Kidney (tissue), 14 donors: ENCODE data around the gene TEDC2. TPM values are rescaled to one million over a fixed set of nuclear protein-coding genes. Genes with fewer than 3 reads are reported as not detected.
A peak's percentile ranks its signal among the peaks of the same experiment; 100 is the strongest.

ENCODE experiments used
- DNase-seq, 5 donors: peaks; one replicate each; pipeline ENCODE4 v3.0.0-alpha.2; 2013 to 2020
- FAIRE-seq: peaks from 2 replicates; lab custom pipeline; 2012; peaks lifted over from hg19 to GRCh38; lab: Jason Lieb, UNC
- H3K27ac ChIP-seq, 2 donors: one replicate each; pipeline ENCODE4 v1.7.0; 2013; ENCODE audit warnings: low read depth in 2 of 2, low read length in 2 of 2, inconsistent platforms in 1 of 2
- H3K27me3 ChIP-seq: one replicate; pipeline ENCODE4 v1.7.1; 2013; ENCODE audit warnings: low read length, inconsistent platforms; ENCODE audit not compliant: control insufficient read depth, insufficient read depth
- H3K36me3 ChIP-seq, 3 donors: one replicate each; pipeline versions ENCODE4 v1.7.0 to v1.7.1; 2013; ENCODE audit warnings: low read length in 3 of 3, control low read depth in 1 of 3, inconsistent platforms in 1 of 3; ENCODE audit not compliant: insufficient read depth in 3 of 3, control insufficient read depth in 2 of 3
- H3K4me1 ChIP-seq, 3 donors: one replicate each; pipeline versions ENCODE4 v1.7.0 to v1.7.1; 2013; ENCODE audit warnings: low read length in 3 of 3, inconsistent platforms in 1 of 3, low read depth in 1 of 3; ENCODE audit not compliant: control insufficient read depth in 2 of 3, insufficient read depth in 2 of 3
- H3K4me3 ChIP-seq, 3 donors: one replicate each; pipeline versions ENCODE4 v1.7.0 to v1.8.1; 2013; ENCODE audit warnings: low read length in 3 of 3, control low read depth in 1 of 3, inconsistent platforms in 1 of 3
- H3K9ac ChIP-seq, 3 donors: one replicate each; pipeline versions ENCODE4 v1.7.0 to v1.7.1; 2013; ENCODE audit warnings: low read length in 3 of 3, control low read depth in 1 of 3, inconsistent platforms in 1 of 3
- H3K9me3 ChIP-seq, 3 donors: one replicate each; pipeline versions ENCODE4 v1.7.0 to v1.7.1; 2013; ENCODE audit warnings: low read length in 3 of 3, control low read depth in 1 of 3, inconsistent platforms in 1 of 3; ENCODE audit not compliant: control insufficient read depth in 2 of 3, insufficient read depth in 1 of 3
- intact Hi-C: fragments of 100-400 bp; cut with DNase I; formaldehyde crosslinking; loops from one replicate; pipeline ENCODE4 v1.11.1; 2022
- polyA plus RNA-seq: library from polyadenylated mRNA; stranded (reverse); fragments of 350-450 nt; fragmentation: Illumina TruSeq; extraction: RNeasy Lipid Tissue Mini Kit (QIAGEN cat#74804); gene quantifications from one replicate; pipeline ENCODE4 v1.2.3, GENCODE V29; 2014; ENCODE audit warnings: low read depth, low replicate concordance; ENCODE audit not compliant: insufficient read depth
- total RNA-seq: library from RNA; stranded (reverse); fragmentation: NEBNext Ultra II Directional; extraction: Animal tissue kit (Norgen Biotek cat#: 25700); gene quantifications from one replicate; pipeline ENCODE4 v1.2.1, GENCODE V29; 2021
- TF ChIP-seq, protein P1 (sequence below): IDR thresholded peaks from 3 replicates; pipeline ENCODE4 v1.5.1; 2012; ENCODE audit warnings: mild to moderate bottlenecking, moderate library complexity, borderline replicate concordance; ENCODE audit not compliant: insufficient read depth; ENCODE audit errors: extremely low read depth
- donor health status: control.
- donor health status: control.
- donor health status: control.
- donor health status: control.
- donor health status: control.
- donor health status: DM: yes; HTN: yes; CAD: no.
- donor health status: Normal renal cell carcinoma (clear cell type).

The TEDC2 gene
- total and polyA plus RNA-seq, 2 donors from 2014 or later: 1.4 to 1.7 TPM

GRCh38 chr16:2486645-2487516 lies 27.0 kb downstream of the TEDC2 start:
- Histone ChIP-seq H3K36me3 (peaks cover 0 to 3% (median 0%) of the 10 kb centered on the region in 3 donors), H3K27me3 (no peaks in the 10 kb centered on the region), H3K27ac (peak overlapping the region; percentile 65 to 71), H3K4me1 (peaks cover 2 to 58% (median 15%) of the 10 kb centered on the region in 3 donors), H3K4me3 (no peak overlapping the region), H3K9me3 (no peaks in the 10 kb centered on the region), H3K9ac (peak overlapping the region in 1 of 3 donors; percentile 14)
- TF ChIP-seq, protein P1, sequence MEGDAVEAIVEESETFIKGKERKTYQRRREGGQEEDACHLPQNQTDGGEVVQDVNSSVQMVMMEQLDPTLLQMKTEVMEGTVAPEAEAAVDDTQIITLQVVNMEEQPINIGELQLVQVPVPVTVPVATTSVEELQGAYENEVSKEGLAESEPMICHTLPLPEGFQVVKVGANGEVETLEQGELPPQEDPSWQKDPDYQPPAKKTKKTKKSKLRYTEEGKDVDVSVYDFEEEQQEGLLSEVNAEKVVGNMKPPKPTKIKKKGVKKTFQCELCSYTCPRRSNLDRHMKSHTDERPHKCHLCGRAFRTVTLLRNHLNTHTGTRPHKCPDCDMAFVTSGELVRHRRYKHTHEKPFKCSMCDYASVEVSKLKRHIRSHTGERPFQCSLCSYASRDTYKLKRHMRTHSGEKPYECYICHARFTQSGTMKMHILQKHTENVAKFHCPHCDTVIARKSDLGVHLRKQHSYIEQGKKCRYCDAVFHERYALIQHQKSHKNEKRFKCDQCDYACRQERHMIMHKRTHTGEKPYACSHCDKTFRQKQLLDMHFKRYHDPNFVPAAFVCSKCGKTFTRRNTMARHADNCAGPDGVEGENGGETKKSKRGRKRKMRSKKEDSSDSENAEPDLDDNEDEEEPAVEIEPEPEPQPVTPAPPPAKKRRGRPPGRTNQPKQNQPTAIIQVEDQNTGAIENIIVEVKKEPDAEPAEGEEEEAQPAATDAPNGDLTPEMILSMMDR: peak; percentile 64
- DNase-seq (peak; percentile 56 to 92 (median 72)), FAIRE-seq (no peak)
- intact Hi-C loops: no loop called here

DNA sequence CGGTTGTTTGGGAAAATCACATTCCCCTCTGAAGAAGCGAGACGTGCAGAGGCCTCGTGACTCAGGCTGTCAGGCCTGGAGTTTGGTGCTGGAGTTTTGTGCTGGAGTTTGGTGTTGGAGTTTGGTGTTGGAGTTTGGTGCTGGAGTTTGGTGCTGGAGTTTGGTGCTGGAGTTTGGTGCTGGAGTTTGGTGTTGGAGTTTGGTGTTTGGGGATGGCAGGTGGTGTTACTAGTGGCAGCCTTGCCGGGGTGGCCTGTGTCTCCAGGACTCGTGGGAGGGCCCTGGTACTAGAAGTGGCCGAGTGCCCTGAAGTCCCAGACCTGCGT lies 27.6 kb downstream of the TEDC2 start:
- H3K27me3 ChIP-seq: no peaks in the 10 kb centered on the region
- FAIRE-seq (no peak), DNase-seq (no peak)
- intact Hi-C loops: no loop called here
- H3K27ac ChIP-seq: peak overlapping the region; percentile 71 to 83
- no peaks in the 10 kb centered on the region for H3K9me3 ChIP-seq
- H3K4me1 ChIP-seq: peaks cover 2 to 54% (median 15%) of the 10 kb centered on the region in 3 donors
- peaks cover 0 to 3% (median 0%) of the 10 kb centered on the region in 3 donors for H3K36me3 ChIP-seq
- H3K9ac ChIP-seq: peak overlapping the region in 1 of 3 donors; percentile 14
- TF ChIP-seq, protein P1: no peak
- no peak overlapping the region for H3K4me3 ChIP-seq

- peak in 4 of 5 donors; percentile 46 to 73 (median 72) for DNase-seq
- Histone ChIP-seq H3K9me3 (no peaks in the 10 kb centered on the region), H3K9ac (peak overlapping the region in 2 of 3 donors; percentile 10 to 14), H3K4me1 (peaks cover 2 to 51% (median 15%) of the 10 kb centered on the region in 3 donors), H3K4me3 (no peak overlapping the region), H3K27ac (peak overlapping the region; percentile 71 to 83), H3K27me3 (no peaks in the 10 kb centered on the region), H3K36me3 (peaks cover 0 to 3% (median 0%) of the 10 kb centered on the region in 3 donors)
- TF ChIP-seq, protein P1: no peak
- intact Hi-C loops: no loop called here
- FAIRE-seq: no peak
Observed at GRCh38 chr16:2487903-2488531, 28.1 kb downstream of the TEDC2 start.
